ENCODE results near the gene SPRR1A.

Gene SPRR1A

GRCh38 chr1:152962876-152963415 is 20.9 kb upstream of the SPRR1A start:
- Histone ChIP-seq H3K4me2 (ENCODE audit: insufficient read depth, low read length) (no peak overlapping the region), H3K4me3 (ENCODE audit: low read depth in 1 of 2, low read length in 2 of 2) (no peak overlapping the region), H2AFZ (ENCODE audit: low read depth, low read length) (no peak overlapping the region), H3K79me2 (ENCODE audit: insufficient read depth, low read length) (no peaks in the 10 kb centered on the region), H3K36me3 (ENCODE audit: insufficient read depth, low read length) (no peaks in the 10 kb centered on the region), H3K27me3 (ENCODE audit: insufficient read depth, low read length, poor library complexity) (peaks cover 4% of the 10 kb centered on the region), H3K9ac (ENCODE audit: low read depth, low read length) (no peak overlapping the region), H3K9me3 (ENCODE audit: insufficient read depth, low read length, severe bottlenecking) (no peaks in the 10 kb centered on the region), H3K4me1 (ENCODE audit: insufficient read depth, low read length) (no peaks in the 10 kb centered on the region), H3K27ac (ENCODE audit: low read length) (no peak overlapping the region), H4K20me1 (ENCODE audit: insufficient read depth, low read length) (no peaks in the 10 kb centered on the region)
- ATAC-seq (ENCODE audit: insufficient read depth, low read depth) (no peak), DNase-seq (no peak)
- no peak for TF ChIP-seq CTCF (IDR thresholded peaks at IDR 0.05; ENCODE audit: borderline replicate concordance, extremely low read depth, low read length, poor library complexity, severe bottlenecking)
- no peak for TF ChIP-seq EZH2 (IDR thresholded peaks at IDR 0.05; ENCODE audit: borderline replicate concordance, low read depth, low read length, severe bottlenecking)

GRCh38 chr1:152964536-152964935 is 19.3 kb upstream of the SPRR1A start:
- no peak overlapping the region for H3K4me3 ChIP-seq (ENCODE audit: low read depth in 1 of 2, low read length in 2 of 2)
- H3K79me2 ChIP-seq (ENCODE audit: insufficient read depth, low read length): no peaks in the 10 kb centered on the region
- TF ChIP-seq EZH2 (IDR thresholded peaks at IDR 0.05; ENCODE audit: borderline replicate concordance, low read depth, low read length, severe bottlenecking) (no peak), CTCF (IDR thresholded peaks at IDR 0.05; ENCODE audit: borderline replicate concordance, extremely low read depth, low read length, poor library complexity, severe bottlenecking) (no peak)
- H3K4me1 ChIP-seq (ENCODE audit: insufficient read depth, low read length): no peaks in the 10 kb centered on the region
- H2AFZ ChIP-seq (ENCODE audit: low read depth, low read length): no peak overlapping the region
- H3K4me2 ChIP-seq (ENCODE audit: insufficient read depth, low read length): no peak overlapping the region
- DNase-seq: no peak
- H3K27me3 ChIP-seq (ENCODE audit: insufficient read depth, low read length, poor library complexity): peaks cover 7% of the 10 kb centered on the region
- no peaks in the 10 kb centered on the region for H3K9me3 ChIP-seq (ENCODE audit: insufficient read depth, low read length, severe bottlenecking)
- H4K20me1 ChIP-seq (ENCODE audit: insufficient read depth, low read length): no peaks in the 10 kb centered on the region
- no peak overlapping the region for H3K27ac ChIP-seq (ENCODE audit: low read length)
- no peak for ATAC-seq (ENCODE audit: insufficient read depth, low read depth)
- no peak overlapping the region for H3K9ac ChIP-seq (ENCODE audit: low read depth, low read length)
- H3K36me3 ChIP-seq (ENCODE audit: insufficient read depth, low read length): no peaks in the 10 kb centered on the region

GRCh38 chr1:152965853-152966252 is 18.0 kb upstream of the SPRR1A start:
- Histone ChIP-seq H3K4me3 (ENCODE audit: low read depth in 1 of 2, low read length in 2 of 2) (no peak overlapping the region), H3K4me2 (ENCODE audit: insufficient read depth, low read length) (no peak overlapping the region), H3K9me3 (ENCODE audit: insufficient read depth, low read length, severe bottlenecking) (no peaks in the 10 kb centered on the region), H3K27ac (ENCODE audit: low read length) (no peak overlapping the region), H3K9ac (ENCODE audit: low read depth, low read length) (no peak overlapping the region), H3K27me3 (ENCODE audit: insufficient read depth, low read length, poor library complexity) (peaks cover 11% of the 10 kb centered on the region), H3K36me3 (ENCODE audit: insufficient read depth, low read length) (no peaks in the 10 kb centered on the region), H2AFZ (ENCODE audit: low read depth, low read length) (no peak overlapping the region), H4K20me1 (ENCODE audit: insufficient read depth, low read length) (no peaks in the 10 kb centered on the region), H3K4me1 (ENCODE audit: insufficient read depth, low read length) (no peaks in the 10 kb centered on the region), H3K79me2 (ENCODE audit: insufficient read depth, low read length) (no peaks in the 10 kb centered on the region)
- ATAC-seq (ENCODE audit: insufficient read depth, low read depth) (no peak), DNase-seq (no peak)
- TF ChIP-seq EZH2 (IDR thresholded peaks at IDR 0.05; ENCODE audit: borderline replicate concordance, low read depth, low read length, severe bottlenecking): no peak
- TF ChIP-seq CTCF (IDR thresholded peaks at IDR 0.05; ENCODE audit: borderline replicate concordance, extremely low read depth, low read length, poor library complexity, severe bottlenecking): no peak

GRCh38 chr1:152967201-152967600 is 16.7 kb upstream of the SPRR1A start:
- Histone ChIP-seq H3K36me3 (ENCODE audit: insufficient read depth, low read length) (no peaks in the 10 kb centered on the region), H4K20me1 (ENCODE audit: insufficient read depth, low read length) (no peaks in the 10 kb centered on the region), H3K4me2 (ENCODE audit: insufficient read depth, low read length) (no peak overlapping the region), H3K27ac (ENCODE audit: low read length) (no peak overlapping the region), H3K79me2 (ENCODE audit: insufficient read depth, low read length) (no peaks in the 10 kb centered on the region), H2AFZ (ENCODE audit: low read depth, low read length) (no peak overlapping the region), H3K9ac (ENCODE audit: low read depth, low read length) (no peak overlapping the region), H3K27me3 (ENCODE audit: insufficient read depth, low read length, poor library complexity) (peaks cover 13% of the 10 kb centered on the region), H3K4me1 (ENCODE audit: insufficient read depth, low read length) (no peaks in the 10 kb centered on the region), H3K9me3 (ENCODE audit: insufficient read depth, low read length, severe bottlenecking) (no peaks in the 10 kb centered on the region), H3K4me3 (ENCODE audit: low read depth in 1 of 2, low read length in 2 of 2) (no peak overlapping the region)
- DNase-seq: no peak
- TF ChIP-seq EZH2 (IDR thresholded peaks at IDR 0.05; ENCODE audit: borderline replicate concordance, low read depth, low read length, severe bottlenecking) (no peak), CTCF (IDR thresholded peaks at IDR 0.05; ENCODE audit: borderline replicate concordance, extremely low read depth, low read length, poor library complexity, severe bottlenecking) (no peak)
- no peak for ATAC-seq (ENCODE audit: insufficient read depth, low read depth)
